Mucosa of descending colon (tissue), 3 donors: ENCODE data around the gene GALNT13. TPM values are rescaled to one million over a fixed set of nuclear protein-coding genes. Genes with fewer than 3 reads are reported as not detected.

Experiments used
- ATAC-seq: fragments of 200-7000 bp; cut with Tn5 transposase; one replicate; pipeline ENCODE4 v1.9.1; 2020; ENCODE audit warnings: mild to moderate bottlenecking, moderate library complexity
- DNase-seq, 3 donors: peaks; one replicate each; pipeline ENCODE4 v3.0.0-alpha.2; 2020
- H3K36me3 ChIP-seq: fragments of 200-600 bp; one replicate; pipeline ENCODE4 v1.8.0; 2021; ENCODE audit warnings: low read depth, mild to moderate bottlenecking
- H3K4me1 ChIP-seq: fragments of 200-600 bp; one replicate; pipeline ENCODE4 v1.8.0; 2021; ENCODE audit warnings: low read depth, mild to moderate bottlenecking
- H3K4me3 ChIP-seq: fragments of 200-600 bp; one replicate; pipeline ENCODE4 v1.8.0; 2021; ENCODE audit warnings: mild to moderate bottlenecking
- H3K9me3 ChIP-seq: fragments of 200-600 bp; one replicate; pipeline ENCODE4 v1.8.0; 2021; ENCODE audit warnings: mild to moderate bottlenecking
- CTCF ChIP-seq: fragments of 200-600 bp; IDR thresholded peaks from one replicate; pipeline ENCODE4 v1.8.0; 2022; ENCODE audit warnings: antibody characterized with exemption, mild to moderate bottlenecking
- intact Hi-C, 2 donors: fragments of 100-400 bp; cut with DNase I in 1 of 2; cut with micrococcal nuclease in 1 of 2; formaldehyde crosslinking; loops; one replicate each; pipeline versions ENCODE4 v1.11.0 to v1.11.1; 2022; cut with DNase I, micrococcal nuclease
- total RNA-seq, 3 donors: library from RNA; stranded (reverse); fragmentation: NEBNext Ultra II Directional in 2 of 3; extraction: Animal tissue kit (Norgen Biotek cat#: 25700) in 2 of 3; gene quantifications; one replicate each; pipeline versions ENCODE4 v1.2.1 to v1.2.4, GENCODE V29; 2021 to 2023
- donor health status: DM: no; HTN: no; CAD: no; lungs with moderate emphysema.
- donor health status: DM: no; HTN: no; CAD: no.
- donor health status: DM: no; HTN: yes; CAD: no.

Gene GALNT13
- total RNA-seq, 3 donors from 2014 or later, result 0.23 to 1.5 (median 1.0) TPM

GRCh38 chr2:154120706-154121105, 249.0 kb downstream of the GALNT13 start:
- Histone ChIP-seq H3K4me1 (no peaks in the 10 kb centered on the region), H3K9me3 (no peaks in the 10 kb centered on the region), H3K36me3 (no peaks in the 10 kb centered on the region), H3K4me3 (no peak overlapping the region)
- TF ChIP-seq CTCF, result no peak
- intact Hi-C loops, result no loop called here
- no peak for DNase-seq
- no peak for ATAC-seq

- Histone ChIP-seq H3K36me3 (no peaks in the 10 kb centered on the region), H3K9me3 (no peaks in the 10 kb centered on the region), H3K4me1 (no peaks in the 10 kb centered on the region), H3K4me3 (no peak overlapping the region)
- no peak for TF ChIP-seq CTCF
- intact Hi-C loops, result no loop called here
- no peak for ATAC-seq
- no peak for DNase-seq
These were observed 254.2 kb downstream of the GALNT13 start for GRCh38 chr2:154125891-154126290.

GRCh38 chr2:154130821-154131220, 259.1 kb downstream of the GALNT13 start:
- DNase-seq (no peak), ATAC-seq (no peak)
- H3K4me1 ChIP-seq, result no peaks in the 10 kb centered on the region
- intact Hi-C loops, result no loop called here
- no peaks in the 10 kb centered on the region for H3K36me3 ChIP-seq
- no peak overlapping the region for H3K4me3 ChIP-seq
- no peaks in the 10 kb centered on the region for H3K9me3 ChIP-seq
- TF ChIP-seq CTCF, result no peak

GRCh38 chr2:154132827-154133226, 261.1 kb downstream of the GALNT13 start:
- H3K9me3 ChIP-seq, result no peaks in the 10 kb centered on the region
- no peak for ATAC-seq
- TF ChIP-seq CTCF, result no peak
- no peak overlapping the region for H3K4me3 ChIP-seq
- H3K4me1 ChIP-seq, result no peaks in the 10 kb centered on the region
- DNase-seq, result no peak
- no peaks in the 10 kb centered on the region for H3K36me3 ChIP-seq
- intact Hi-C loops, result no loop called here

GRCh38 chr2:154133823-154134222, 262.1 kb downstream of the GALNT13 start:
- no peaks in the 10 kb centered on the region for H3K4me1 ChIP-seq

More at GRCh38 chr2:154133823-154134222, 262.1 kb downstream of the GALNT13 start:
- intact Hi-C loops, result no loop called here
- no peak for ATAC-seq
- TF ChIP-seq CTCF, result no peak
- no peaks in the 10 kb centered on the region for H3K9me3 ChIP-seq
- DNase-seq, result peak in 1 of 3 donors; percentile 4
- H3K4me3 ChIP-seq, result no peak overlapping the region
- no peaks in the 10 kb centered on the region for H3K36me3 ChIP-seq
